Activated naive CD4-positive, alpha-beta T cell treated with anti-CD3 and anti-CD28 coated beads for 36 hours (primary cell): ENCODE results near the gene RALGAPB. TPM values are rescaled to one million over a fixed set of nuclear protein-coding genes. Genes with fewer than 3 reads are reported as not detected.

Experiments
- microRNA-seq: library from miRNA; unstranded; fragments of <30 nt; microRNA quantifications from one replicate; pipeline ENCODE4 v1.2.0, GENCODE V29; 2022; ENCODE audit warnings: borderline microRNAs expressed, borderline replicate concordance
- total RNA-seq, 2 experiments: library from RNA; stranded (reverse); gene quantifications; one replicate each; pipeline ENCODE4 v1.2.3, GENCODE V29; 2021

The RALGAPB gene
- total RNA-seq, 2 experiments from 2014 or later, result 22.1 to 24.0 TPM

Small RNA genes lying within 50 kb of the gene (microRNA-seq; reads per million reads assigned to microRNA genes)
- not detected for gene MIR548O2

Other genes with a start within 250 kb of the RALGAPB start
- gene KIAA1755, start 212.1 kb upstream of the RALGAPB start, total RNA-seq, result not detected
- gene BPI, start 168.7 kb upstream of the RALGAPB start, total RNA-seq, result not detected
- not detected for gene LBP, start 126.4 kb upstream of the RALGAPB start, total RNA-seq
- 10 to 100 TPM; 69.1 to 72.9 TPM for gene SNHG17, start 37.5 kb upstream of the RALGAPB start, total RNA-seq
- not detected for gene ADIG, start 108.4 kb downstream of the RALGAPB start, total RNA-seq
- gene ARHGAP40, start 129.0 kb downstream of the RALGAPB start, total RNA-seq, result not detected